IMR-90 (cell line): ENCODE results near the gene MSI1. TPM values are rescaled to one million over a fixed set of nuclear protein-coding genes. Genes with fewer than 3 reads are reported as not detected.

Experiments used
- ATAC-seq: fragments of 200-7000 bp; cut with Tn5 transposase; 2 replicates; pipeline ENCODE4 v1.9.1; 2020; ENCODE audit warnings: low read depth, mild to moderate bottlenecking, moderate library complexity
- BruUV-seq: library from RNA; stranded (reverse); fragments of 400-500 nt; replicated peaks from 2 replicates; lab custom pipeline; 2021; lab: Mats Ljungman, UMichigan
- CTCF ChIA-PET: fragments of 300-600 bp; formaldehyde crosslinking; extraction: SDS; loops from one replicate; lab custom pipeline; 2021; ENCODE audit warnings: antibody characterized with exemption; lab: Yijun Ruan, JAX
- POLR2A ChIA-PET: fragments of 300-600 bp; sonication (Branson Sonifier 250); formaldehyde crosslinking; loops from one replicate; lab custom pipeline; 2022; ENCODE audit warnings: antibody characterized with exemption; ENCODE audit not compliant: unreplicated experiment; lab: Charles Lee
- DNase-seq: peaks from one replicate; pipeline ENCODE4 v3.0.0; 2013
- H2AFZ ChIP-seq: replicated peaks from 2 replicates; pipeline ENCODE3; 2013; ENCODE audit warnings: low read length, mild to moderate bottlenecking; ENCODE audit not compliant: poor library complexity
- H2AK5ac ChIP-seq: 2 replicates; pipeline ENCODE4 v1.6.1; 2013; ENCODE audit warnings: low read depth, low read length, inconsistent platforms
- H2AK9ac ChIP-seq: replicated peaks from 2 replicates; pipeline ENCODE3; 2013; ENCODE audit warnings: mild to moderate bottlenecking, low read depth, low read length, moderate library complexity; ENCODE audit not compliant: poor library complexity
- H2BK120ac ChIP-seq: 2 replicates; pipeline ENCODE4 v1.6.1; 2013; ENCODE audit warnings: low read depth, low read length, inconsistent platforms
- H2BK15ac ChIP-seq: 3 replicates; pipeline ENCODE4 v1.6.1; 2013; ENCODE audit warnings: low read depth, low read length, inconsistent platforms
- H2BK20ac ChIP-seq: 2 replicates; pipeline ENCODE4 v1.6.1; 2013; ENCODE audit warnings: low read depth, mild to moderate bottlenecking, inconsistent platforms, low read length, moderate library complexity
- H2BK5ac ChIP-seq: 2 replicates; pipeline ENCODE4 v1.6.1; 2013; ENCODE audit warnings: mild to moderate bottlenecking, low read depth, low read length, inconsistent platforms; ENCODE audit not compliant: poor library complexity, severe bottlenecking
- H3K14ac ChIP-seq: replicated peaks from 2 replicates; pipeline ENCODE4 v1.6.1; 2013; ENCODE audit warnings: low read depth, low read length, inconsistent platforms
- H3K18ac ChIP-seq: 2 replicates; pipeline ENCODE4 v1.6.1; 2013; ENCODE audit warnings: low read depth, low read length, control low read depth
- H3K23ac ChIP-seq: 2 replicates; pipeline ENCODE4 v1.6.1; 2013; ENCODE audit warnings: low read depth, low read length, inconsistent platforms
- H3K27ac ChIP-seq: 2 replicates; pipeline ENCODE4 v1.5.1; 2013; ENCODE audit warnings: mild to moderate bottlenecking, control low read depth, low read length; ENCODE audit not compliant: insufficient read depth
- H3K27me3 ChIP-seq: 2 replicates; pipeline ENCODE4 v1.6.1; 2013; ENCODE audit warnings: low read length; ENCODE audit not compliant: control insufficient read depth, insufficient read depth
- H3K36me3 ChIP-seq: 2 replicates; pipeline ENCODE4 v1.6.1; 2013; ENCODE audit warnings: low read length, mixed read lengths; ENCODE audit not compliant: control insufficient read depth, insufficient read depth
- H3K4ac ChIP-seq: 2 replicates; pipeline ENCODE4 v1.6.1; 2013; ENCODE audit warnings: low read depth, low read length, inconsistent platforms
- H3K4me1 ChIP-seq: 2 replicates; pipeline ENCODE4 v1.6.1; 2013; ENCODE audit warnings: low read length, mixed read lengths; ENCODE audit not compliant: control insufficient read depth, insufficient read depth
- H3K4me2 ChIP-seq: 2 replicates; pipeline ENCODE4 v1.6.1; 2013; ENCODE audit warnings: low read depth, mild to moderate bottlenecking, control low read depth, low read length, moderate library complexity
- H3K4me3 ChIP-seq: 2 replicates; pipeline ENCODE4 v1.5.1; 2013; ENCODE audit warnings: low read depth, mild to moderate bottlenecking, control low read depth, low read length, moderate library complexity; ENCODE audit not compliant: insufficient read depth
- H3K56ac ChIP-seq: 2 replicates; pipeline ENCODE4 v1.6.1; 2013; ENCODE audit warnings: low read length, inconsistent platforms; ENCODE audit not compliant: insufficient read depth; ENCODE audit errors: extremely low read depth
- H3K79me1 ChIP-seq, 2 experiments: 2 replicates each; pipeline ENCODE4 v1.6.1; 2013; ENCODE audit warnings: low read length in 2 of 2, inconsistent platforms in 1 of 2, low read depth in 1 of 2
- H3K9ac ChIP-seq: 2 replicates; pipeline ENCODE4 v1.6.1; 2013; ENCODE audit warnings: low read depth, low read length, control low read depth
- H3K9me1 ChIP-seq: 2 replicates; pipeline ENCODE4 v1.6.1; 2013; ENCODE audit warnings: low read length, inconsistent platforms; ENCODE audit not compliant: insufficient read depth
- H3K9me3 ChIP-seq: 2 replicates; pipeline ENCODE4 v1.6.1; 2013; ENCODE audit warnings: low read length; ENCODE audit not compliant: control insufficient read depth, insufficient read depth
- H4K20me1 ChIP-seq: 2 replicates; pipeline ENCODE4 v1.6.1; 2013; ENCODE audit warnings: low read length, inconsistent platforms; ENCODE audit not compliant: insufficient read depth
- H4K5ac ChIP-seq: 2 replicates; pipeline ENCODE4 v1.6.1; 2013; ENCODE audit warnings: mild to moderate bottlenecking, low read depth, low read length, control low read depth
- H4K8ac ChIP-seq, 2 experiments: 2 replicates each; pipeline ENCODE4 v1.6.1; 2013; ENCODE audit warnings: low read depth in 2 of 2, low read length in 2 of 2, control low read depth in 1 of 2, inconsistent platforms in 1 of 2
- H4K91ac ChIP-seq: 2 replicates; pipeline ENCODE4 v1.6.1; 2013; ENCODE audit warnings: low read depth, low read length, inconsistent platforms; ENCODE audit not compliant: insufficient read depth
- BHLHE40 ChIP-seq: fragments of 150-350 bp; IDR thresholded peaks from 2 replicates; pipeline ENCODE4 v1.6.1; 2016; ENCODE audit warnings: mild to moderate bottlenecking, low read depth, low read length
- CEBPB ChIP-seq: IDR thresholded peaks from 2 replicates; pipeline ENCODE4 v1.6.1; 2012; ENCODE audit warnings: low read depth, low read length, improper control_type of control experiment
- CTCF ChIP-seq: conservative IDR thresholded peaks from 2 replicates; pipeline ENCODE4 v1.5.1; 2012; ENCODE audit warnings: mild to moderate bottlenecking, low read depth, low read length, improper control_type of control experiment
- ELK1 ChIP-seq: fragments of 150-350 bp; IDR thresholded peaks from 2 replicates; pipeline ENCODE4 v1.6.1; 2016; ENCODE audit warnings: low read depth, mild to moderate bottlenecking, low read length, moderate library complexity, borderline replicate concordance
- FOS ChIP-seq: fragments of 150-350 bp; IDR thresholded peaks from 2 replicates; pipeline ENCODE4 v1.6.1; 2016; ENCODE audit warnings: low read depth, low read length
- NFE2L2 ChIP-seq: fragments of 150-350 bp; IDR thresholded peaks from 2 replicates; pipeline ENCODE4 v1.6.1; 2016; ENCODE audit warnings: low read depth, mild to moderate bottlenecking, low read length
- RAD21 ChIP-seq: IDR thresholded peaks from 2 replicates; pipeline ENCODE4 v1.6.1; 2012; ENCODE audit warnings: low read length, improper control_type of control experiment
- RFX5 ChIP-seq: IDR thresholded peaks from 2 replicates; pipeline ENCODE4 v1.8.0; 2012; ENCODE audit warnings: low read depth, mild to moderate bottlenecking, low read length, moderate library complexity
- SMC3 ChIP-seq: fragments of 150-350 bp; IDR thresholded peaks from 2 replicates; pipeline ENCODE4 v1.6.1; 2016; ENCODE audit warnings: low read depth, mild to moderate bottlenecking, antibody characterized with exemption, low read length, moderate library complexity
- WGBS, 2 experiments: methylation state at CpG; one replicate each; pipeline versions ENCODE4 v1.1.5 to v1.1.7; 2013; ENCODE audit warnings: missing lambda C conversion rate in 2 of 2; ENCODE audit not compliant: insufficient read length in 1 of 2; ENCODE audit errors: extremely low coverage in 2 of 2; 5-methylcytosine and 5-hydroxymethylcytosine counted together
- dilution Hi-C: fragments of 300-500 bp; cut with HindIII; formaldehyde crosslinking; loops from one replicate; pipeline ENCODE4 v1.14.3; 2018; ENCODE audit warnings: low sequenced_read_pairs; ENCODE audit not compliant: unreplicated experiment
- in situ Hi-C: fragments of 300-500 bp; cut with MboI; formaldehyde crosslinking; loops from 3 replicates; pipeline ENCODE4 v1.14.3; 2019; ENCODE audit warnings: low sequenced_read_pairs, inconsistent platforms, mixed read lengths
- intact Hi-C: fragments of 100-400 bp; cut with micrococcal nuclease; formaldehyde crosslinking; loops from 2 replicates; pipeline ENCODE4 v1.10.0; 2022
- polyA plus RNA-seq, 3 experiments: library from polyadenylated mRNA; depleted of rRNA; stranded (reverse); fragments of >200 nt; gene quantifications; 2 replicates each; pipeline ENCODE4 v1.2.3, GENCODE V29; 2012; ENCODE audit warnings: low replicate concordance in 1 of 3
- total RNA-seq: library from RNA; depleted of rRNA; stranded (reverse); fragments of >200 nt; gene quantifications from 2 replicates; pipeline ENCODE4 v1.2.3, GENCODE V29; 2012

MSI1 gene
- total and polyA plus RNA-seq, 2 of the 4 experiments (the other 2 are of a cell fraction), result not detected

- H3K79me1 ChIP-seq, result no peaks in the 10 kb centered on the region
- no peak overlapping the region for H4K8ac ChIP-seq
- intact Hi-C loops (loop anchor here (1.0 kb wide), 1 partner anchor 74 kb away; no protein-coding TSS in a partner anchor), in situ Hi-C loops (no loop called here), dilution Hi-C loops (no loop called here)
- no peak overlapping the region for H3K4me3 ChIP-seq
- H3K4me1 ChIP-seq, result no peaks in the 10 kb centered on the region
- H3K36me3 ChIP-seq, result no peaks in the 10 kb centered on the region
- no peak overlapping the region for H2BK20ac ChIP-seq
- ATAC-seq (peak; percentile 93), DNase-seq (peak; percentile 81)
- no peak overlapping the region for H3K56ac ChIP-seq
- no peaks in the 10 kb centered on the region for H3K9me3 ChIP-seq
- CTCF ChIA-PET, result interaction anchor here (0.6 to 1.6 kb wide), 3 partner anchors 11 to 225 kb away, joined by 3 to 15 read pairs (median 11); partner anchors contain the start of gene POP5
- H3K4me2 ChIP-seq, result no peak overlapping the region
- TF ChIP-seq BHLHE40, result peak; percentile 7; the same call in 1 of the 2 replicates
- no peak for TF ChIP-seq NFE2L2
- TF ChIP-seq CEBPB, result no peak
- TF ChIP-seq CTCF, result peak; percentile 91
- peak; percentile 32; the same call in 1 of the 2 replicates for TF ChIP-seq FOS
- TF ChIP-seq RFX5, result no peak
- TF ChIP-seq SMC3, result peak; percentile 86
- TF ChIP-seq RAD21, result peak; percentile 90
- TF ChIP-seq ELK1, result no peak
- WGBS, 2 experiments, result 93% methylated on average over 7 of the region's 13 CpGs; no CpG with 5 or more reads in 1 of the 2 experiments
- H3K9me1 ChIP-seq, result 0 out of 2 replicates have a peak, but pooled peaks cover 3% of the 10 kb centered on the region
- H2BK120ac ChIP-seq, result no peak overlapping the region
- no peak overlapping the region for H3K23ac ChIP-seq
- H2BK5ac ChIP-seq, result no peak overlapping the region
- H3K27me3 ChIP-seq, result peaks cover 26% of the 10 kb centered on the region
- H2AFZ ChIP-seq, result peak overlapping the region; percentile 66
- no peak overlapping the region for H3K27ac ChIP-seq
- H3K14ac ChIP-seq, result no peak overlapping the region
- H2AK5ac ChIP-seq, result no peak overlapping the region
- no TSS peak for BruUV-seq
- no peak overlapping the region for H3K9ac ChIP-seq
- no peak overlapping the region for H4K5ac ChIP-seq
- H4K20me1 ChIP-seq, result no peaks in the 10 kb centered on the region
- no peak overlapping the region for H2BK15ac ChIP-seq
- POLR2A ChIA-PET, result no interaction called here
- H3K18ac ChIP-seq, result no peak overlapping the region
- H2AK9ac ChIP-seq, result no peak overlapping the region
- H4K91ac ChIP-seq, result no peak overlapping the region
- no peak overlapping the region for H3K4ac ChIP-seq
Measured at GRCh38 chr12:120356567-120357030, 12.4 kb downstream of the MSI1 start.
